Stimulated activated CD8-positive, alpha-beta memory T cell treated with anti-CD3 and anti-CD28 coated beads, Interleukin-12 subunit alpha, Interleukin-12 subunit beta, amount 100 ng/mL, for 24 hours (primary cell): ENCODE measurements around the gene ADAMTS12.
"Not testable (repeated sequence)": the region's sequence is repeated elsewhere in the genome, so short reads cannot be mapped to it uniquely, and the experiment has no call there.

Source experiments
- DNase-seq: peaks from one replicate; pipeline ENCODE4 v3.0.0-alpha.2; 2020; ENCODE audit errors: extremely low read depth

ADAMTS12 gene

DNA sequence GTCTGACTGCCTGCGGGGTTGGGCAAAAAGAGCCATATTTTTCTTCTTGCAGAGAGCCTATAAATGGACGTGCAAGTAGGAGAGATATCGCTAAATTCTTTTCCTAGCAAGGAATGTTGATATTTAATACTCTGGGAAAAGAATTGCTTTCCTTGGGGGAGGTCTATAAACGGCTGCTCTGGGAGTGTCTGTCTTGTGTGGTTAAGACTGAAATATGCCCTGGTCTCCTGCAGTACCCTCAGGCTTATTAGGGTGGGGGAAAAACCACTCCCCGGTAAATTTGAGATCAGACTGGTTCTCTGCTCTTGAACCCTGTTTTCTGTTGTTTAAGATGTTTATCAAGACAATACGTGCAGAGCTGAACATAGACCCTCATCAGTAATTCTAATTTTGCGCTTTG, 14.5 kb upstream of the ADAMTS12 start:
- not testable (repeated sequence) for DNase-seq

- DNase-seq: no peak
These were observed 13.6 kb upstream of the ADAMTS12 start for GRCh38 chr5:33905381-33905780.

GRCh38 chr5:33903118-33903517, 11.3 kb upstream of the ADAMTS12 start:
- no peak for DNase-seq

DNA sequence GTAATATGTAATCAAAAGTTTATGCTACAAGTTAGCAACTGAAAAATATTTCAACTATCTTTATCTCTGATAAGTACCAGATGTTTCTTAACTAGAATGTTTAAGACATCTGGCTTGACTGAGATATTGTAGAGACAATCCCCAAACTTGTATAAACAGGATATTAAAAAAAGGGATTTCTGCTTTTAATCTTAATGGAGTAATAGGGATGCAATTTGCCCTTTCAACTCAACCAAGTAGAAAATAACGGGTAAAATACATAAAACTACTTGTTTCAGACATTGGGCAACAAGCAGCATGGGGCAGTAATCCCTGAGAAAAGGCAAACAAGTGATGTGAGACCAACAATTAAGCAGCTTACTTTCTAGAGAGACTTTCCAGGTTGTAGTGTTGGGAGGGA, 9.4 kb upstream of the ADAMTS12 start:
- DNase-seq: no peak

DNA sequence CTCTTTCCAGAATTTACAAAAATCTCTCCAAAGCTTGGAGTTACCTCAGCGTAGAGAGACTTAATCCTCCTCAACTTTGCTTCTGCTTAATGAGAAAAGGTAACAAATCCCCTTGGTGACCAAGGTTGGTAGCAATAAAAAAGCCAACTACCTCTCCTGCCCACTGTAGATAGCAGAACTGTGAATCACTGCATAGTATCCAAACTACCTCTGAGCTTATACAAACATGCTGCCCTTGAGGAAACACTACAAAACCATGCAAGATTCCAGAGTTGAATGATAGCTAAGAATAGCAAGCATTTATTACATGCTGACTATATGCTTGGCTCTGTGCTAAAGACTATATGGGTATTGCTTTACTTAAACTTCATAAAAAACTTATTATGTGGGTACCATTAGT, 2.8 kb upstream of the ADAMTS12 start:
- DNase-seq: no peak

DNA sequence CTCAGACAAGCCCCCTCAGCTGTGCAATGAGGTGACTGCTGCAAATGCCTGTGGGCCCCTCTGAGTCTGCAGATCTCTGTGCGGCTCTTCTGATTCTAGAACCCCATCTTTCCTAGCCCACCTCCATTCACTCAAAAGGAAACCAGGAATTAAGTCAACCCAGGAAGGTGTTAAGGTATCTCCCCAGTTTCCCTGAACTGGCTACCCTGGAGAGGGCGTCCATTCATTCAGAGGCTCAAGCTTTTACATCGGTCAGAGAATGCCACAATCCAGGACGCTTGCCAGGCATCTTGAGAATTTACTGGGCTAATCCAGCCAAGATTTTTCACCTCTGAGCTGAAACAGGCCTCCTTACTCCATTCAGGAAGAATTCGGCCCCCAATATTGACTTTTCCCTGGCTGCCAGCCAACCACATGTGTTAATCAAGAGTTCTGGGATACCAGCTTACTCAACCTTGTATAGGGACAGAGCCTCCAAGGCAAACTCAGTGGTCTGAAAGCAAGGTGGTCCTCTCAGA, 889 bp upstream of the ADAMTS12 start:
- no peak for DNase-seq

GRCh38 chr5:33891446-33891787, 373 bp downstream of the ADAMTS12 start:
- no peak for DNase-seq

GRCh38 chr5:33890131-33891032, 1.4 kb downstream of the ADAMTS12 start:
- no peak for DNase-seq

DNA sequence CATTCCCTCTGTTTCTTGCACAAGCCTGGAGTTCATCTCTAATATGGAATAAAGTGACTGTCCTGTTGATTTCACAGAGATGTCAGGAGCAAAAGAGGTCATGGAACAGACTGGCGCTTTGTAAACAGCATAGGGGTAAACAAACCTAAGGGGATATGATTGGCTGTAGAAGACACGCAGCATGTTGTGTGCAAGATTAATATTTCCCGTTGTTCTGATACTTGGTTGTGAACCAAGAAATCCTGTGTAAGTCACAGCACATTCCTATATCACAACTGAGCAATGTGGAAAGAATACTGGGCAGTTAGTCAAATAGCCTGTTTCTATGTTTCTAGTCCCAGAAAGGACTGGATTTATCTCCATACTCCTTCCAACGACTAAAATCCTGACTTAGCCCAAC, 3.2 kb downstream of the ADAMTS12 start:
- no peak for DNase-seq

GRCh38 chr5:33887268-33887667, 4.5 kb downstream of the ADAMTS12 start:
- no peak for DNase-seq

- DNase-seq: no peak
These were observed 5.5 kb downstream of the ADAMTS12 start for GRCh38 chr5:33886283-33886682.

DNA sequence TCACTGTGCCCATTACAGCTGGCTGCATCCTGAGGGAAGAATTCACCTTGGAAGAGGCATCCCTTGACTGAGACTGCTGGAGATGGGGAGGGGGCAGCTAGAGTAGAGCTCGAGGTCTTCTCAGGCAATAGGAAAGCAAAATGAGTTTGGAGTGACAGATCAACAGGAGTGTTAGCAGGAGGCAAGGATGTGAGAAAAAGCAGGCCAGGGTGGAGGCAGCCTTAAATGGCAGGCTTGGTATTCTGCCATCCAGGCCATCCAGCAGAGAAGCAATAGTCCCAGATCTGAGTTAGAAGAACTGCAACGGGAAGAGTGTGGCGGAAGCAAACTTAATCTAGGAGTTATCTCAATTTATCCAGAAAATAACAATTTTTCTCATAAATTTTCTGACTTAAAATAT, 6.1 kb downstream of the ADAMTS12 start:
- no peak for DNase-seq

DNA sequence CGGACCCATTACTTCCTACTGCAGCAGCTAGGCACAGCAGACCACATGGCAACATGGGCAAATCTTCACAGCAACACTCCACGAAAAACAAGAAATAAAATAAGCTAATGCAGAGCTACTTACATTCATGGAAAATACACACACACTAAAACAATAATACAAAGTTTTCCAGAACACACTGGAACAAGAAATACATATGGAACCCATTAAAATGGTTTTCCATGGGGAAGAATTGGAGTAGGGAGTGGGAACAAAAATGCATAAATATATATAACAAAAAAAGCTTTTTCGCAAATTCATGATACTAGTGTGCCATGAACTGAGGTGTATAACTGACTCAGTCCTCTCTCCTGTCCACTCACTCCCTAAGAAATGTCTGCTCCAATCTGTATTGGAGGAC, 8.3 kb downstream of the ADAMTS12 start:
- DNase-seq: no peak

DNA sequence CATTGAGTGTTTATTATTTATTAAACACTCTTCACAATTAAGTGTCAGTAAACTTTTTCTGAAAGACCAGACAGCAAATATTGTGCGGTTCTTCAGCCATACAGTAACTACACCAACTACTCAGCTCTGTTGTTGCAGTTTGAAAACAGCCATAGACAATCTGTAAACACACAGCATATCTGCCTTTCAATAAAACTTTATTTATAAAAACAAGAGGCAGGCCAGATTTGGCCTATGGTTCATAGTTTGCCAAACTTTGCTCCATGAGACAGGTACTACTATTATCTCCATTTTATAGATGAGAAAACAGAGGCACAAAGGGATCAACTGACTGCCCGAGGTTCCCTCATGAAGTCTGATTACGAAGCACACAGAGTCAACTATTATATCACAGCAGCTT, 11.5 kb downstream of the ADAMTS12 start:
- DNase-seq: no peak

DNA sequence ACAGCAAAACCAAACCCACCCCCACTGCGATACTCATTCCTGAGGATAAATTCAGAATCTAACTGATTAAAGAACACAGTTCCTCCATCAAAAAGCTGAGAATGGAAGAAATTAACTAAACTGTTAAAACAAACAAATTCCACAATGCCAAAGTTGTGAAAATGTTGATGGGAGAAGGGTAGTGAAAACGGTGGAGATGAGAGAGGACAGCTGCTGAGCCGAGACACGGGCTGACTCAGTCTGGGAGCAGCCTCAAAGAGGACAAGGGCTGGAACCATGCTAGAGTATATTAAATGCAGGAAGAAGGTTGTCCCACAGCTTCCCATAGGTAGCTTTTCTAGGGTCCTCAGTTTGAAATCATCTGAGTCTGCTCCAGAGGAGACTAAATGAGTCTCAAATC, 14.3 kb downstream of the ADAMTS12 start:
- DNase-seq: no peak

DNA sequence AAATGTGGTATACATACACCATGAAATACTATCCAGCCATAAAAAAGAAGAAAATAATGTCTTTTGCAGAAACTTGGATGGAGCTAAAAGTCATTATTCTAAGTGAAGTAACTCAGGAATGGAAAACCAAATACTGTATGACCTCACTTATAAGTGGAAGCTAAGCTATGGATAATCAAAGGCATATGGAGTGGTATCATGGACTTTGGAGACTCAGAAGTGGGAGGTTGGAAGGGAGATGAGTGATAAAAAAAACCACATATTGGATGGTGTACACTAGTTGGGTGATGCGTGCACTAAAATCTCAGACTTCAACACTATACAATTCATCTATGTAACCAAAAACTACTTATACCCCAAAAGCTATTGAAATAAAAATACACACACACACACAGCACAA, 24.5 kb downstream of the ADAMTS12 start:
- no peak for DNase-seq

DNA sequence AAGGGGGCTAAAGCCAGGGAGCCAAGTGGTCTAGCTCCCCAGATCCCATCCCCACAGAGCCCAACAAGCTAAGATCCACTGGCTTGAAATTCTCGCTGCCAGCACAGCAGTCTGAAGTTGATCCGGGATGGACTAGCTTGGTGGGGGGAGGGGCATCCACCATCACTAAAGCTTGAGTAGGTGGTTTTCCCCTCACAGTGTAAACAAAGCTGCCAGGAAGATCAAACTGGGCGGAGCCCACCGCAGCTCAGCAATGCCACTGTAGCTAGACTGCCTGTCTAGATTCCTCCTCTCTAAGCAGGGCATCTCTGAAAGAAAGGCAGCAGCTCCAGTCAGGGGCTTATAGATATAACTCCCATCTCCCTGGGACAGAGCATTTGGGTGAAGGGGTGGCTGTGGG, 32.6 kb downstream of the ADAMTS12 start:
- DNase-seq: not testable (repeated sequence)

DNA sequence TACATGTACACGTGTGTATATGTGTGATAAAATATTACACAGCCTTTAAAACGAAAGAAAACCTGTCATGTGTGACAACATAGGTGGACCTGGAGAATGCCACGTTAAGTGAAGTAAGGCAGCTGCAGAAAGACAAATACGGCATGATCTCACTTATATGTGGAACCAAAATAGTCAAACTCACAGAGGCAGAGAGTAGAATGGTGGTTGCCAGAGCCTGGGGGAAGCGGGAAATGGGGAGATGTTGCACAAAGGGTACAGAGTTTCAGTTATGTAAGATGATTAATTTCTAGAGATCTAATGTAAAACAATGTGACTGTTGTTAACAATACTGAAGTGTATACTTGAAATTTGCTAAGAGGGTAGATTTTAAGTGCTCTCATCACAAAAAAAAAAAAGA, 34.8 kb downstream of the ADAMTS12 start:
- DNase-seq: no peak

DNA sequence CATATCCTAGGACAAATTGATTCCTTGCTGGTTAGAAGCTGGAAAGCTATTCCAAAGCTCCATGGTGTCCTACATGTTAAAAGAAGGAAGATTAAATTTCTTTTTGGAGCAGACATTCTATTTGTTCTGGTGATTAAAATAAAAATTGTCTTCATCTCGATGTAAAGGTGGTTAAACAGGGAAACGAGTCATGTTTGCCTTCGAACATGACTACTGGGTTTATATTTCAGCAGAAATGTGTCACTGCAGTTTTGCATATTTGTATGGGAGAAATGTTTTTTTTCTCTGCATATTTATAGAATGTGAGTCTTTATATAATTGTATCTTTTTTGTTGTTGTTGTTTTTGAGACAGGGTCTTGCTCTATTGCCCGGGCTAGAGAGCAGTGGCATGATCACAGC, 36.4 kb downstream of the ADAMTS12 start:
- no peak for DNase-seq

DNA sequence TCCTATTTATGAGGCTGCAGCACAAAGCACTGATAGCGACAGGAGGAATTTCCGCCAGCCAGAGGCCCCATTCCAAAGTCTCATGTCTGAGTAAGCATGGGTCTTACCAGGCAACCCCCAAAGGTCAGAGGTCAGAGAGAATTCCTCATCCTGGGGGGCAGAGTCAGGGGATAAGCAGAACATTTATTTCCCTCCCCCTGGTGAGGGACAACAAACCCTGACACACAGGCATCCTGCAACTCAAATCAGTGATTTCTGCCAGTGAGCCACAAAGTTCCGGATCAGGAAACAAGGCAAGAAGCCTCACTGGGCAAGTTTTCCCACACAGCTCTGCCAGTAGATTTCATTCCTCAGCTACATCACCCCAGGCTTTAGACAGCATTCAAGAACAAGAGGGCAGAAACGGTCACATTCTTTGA, 37.0 kb downstream of the ADAMTS12 start:
- DNase-seq: no peak

DNA sequence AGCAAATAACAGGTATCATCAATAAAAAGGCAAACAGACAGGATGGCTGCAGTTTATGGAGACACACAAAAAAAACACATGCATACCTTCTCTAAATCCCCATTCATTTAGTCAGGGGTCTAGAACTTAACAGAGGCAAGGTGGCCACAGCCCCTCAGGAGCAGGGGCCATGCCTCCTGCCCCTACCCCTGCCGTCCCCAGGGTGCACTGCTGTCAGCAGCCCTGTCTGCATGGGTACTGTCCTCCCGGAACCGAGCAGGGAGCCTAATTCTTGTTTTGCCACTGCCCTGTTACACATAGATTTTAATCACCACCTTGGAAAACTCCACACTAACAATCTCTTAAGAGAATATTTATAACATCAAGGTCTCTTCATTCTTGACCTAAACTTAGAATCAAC, 39.0 kb downstream of the ADAMTS12 start:
- DNase-seq: no peak

DNA sequence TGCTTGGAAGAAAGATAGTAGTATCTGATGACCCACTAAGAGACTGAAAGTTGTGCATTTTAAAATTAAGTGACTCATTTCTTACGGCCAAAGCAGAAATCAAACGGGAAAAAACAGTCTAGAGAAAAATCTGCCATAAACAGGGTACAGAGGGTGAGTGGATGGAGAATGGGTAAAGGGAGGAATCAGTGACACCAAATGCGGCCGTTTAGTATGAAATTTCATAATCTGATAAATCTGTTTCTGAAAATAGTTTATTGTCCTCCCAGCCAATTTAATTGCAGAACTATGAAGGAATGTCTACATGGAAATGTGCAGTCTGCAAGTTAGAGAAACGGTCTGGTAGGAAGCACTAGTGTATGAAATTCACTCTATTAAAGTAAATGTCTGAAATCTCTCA, 39.5 kb downstream of the ADAMTS12 start:
- DNase-seq: no peak

DNA sequence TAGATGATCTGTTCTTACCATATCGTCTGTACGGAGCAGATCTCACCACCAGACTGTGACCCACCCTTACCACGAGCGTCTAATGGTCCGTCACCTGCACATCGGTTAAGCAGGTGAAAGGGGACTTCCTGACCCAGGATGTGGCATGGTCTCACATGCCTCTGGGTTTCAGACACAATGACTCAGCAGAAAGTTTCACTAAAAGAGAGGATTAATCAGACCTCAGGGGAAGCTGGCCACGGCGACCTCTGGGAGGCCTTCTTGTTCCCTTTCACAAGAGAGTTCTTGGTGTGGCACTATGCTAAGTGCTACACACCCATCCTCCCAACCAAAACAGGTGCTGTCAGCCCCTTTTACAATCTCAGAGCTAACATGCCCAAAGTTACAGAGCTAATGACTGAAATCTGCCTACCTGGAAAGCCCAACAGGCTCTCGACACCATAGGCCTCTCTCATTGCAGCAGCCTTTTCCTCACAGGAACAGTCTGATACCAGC, 41.6 kb downstream of the ADAMTS12 start:
- DNase-seq: no peak

- DNase-seq: no peak
These were observed 43.2 kb downstream of the ADAMTS12 start for GRCh38 chr5:33848554-33848953.
